ENCODE data around the gene UAP1L1.

UAP1L1 gene

GRCh38 chr9:137086531-137087408 lies 9.5 kb downstream of the UAP1L1 start, which contains the start of gene MAN1B1:
Gene MAN1B1, plus strand, starts transcription at chr9:137086985. Its CDS starts 15 bp downstream, at chr9:137087000.
- DNase-seq (ENCODE audit: low read depth) = peak; percentile 95
- H3K4me3 ChIP-seq (ENCODE audit: low read depth, low read length) = peak within 1 kb of the TSS; percentile 86

DNA sequence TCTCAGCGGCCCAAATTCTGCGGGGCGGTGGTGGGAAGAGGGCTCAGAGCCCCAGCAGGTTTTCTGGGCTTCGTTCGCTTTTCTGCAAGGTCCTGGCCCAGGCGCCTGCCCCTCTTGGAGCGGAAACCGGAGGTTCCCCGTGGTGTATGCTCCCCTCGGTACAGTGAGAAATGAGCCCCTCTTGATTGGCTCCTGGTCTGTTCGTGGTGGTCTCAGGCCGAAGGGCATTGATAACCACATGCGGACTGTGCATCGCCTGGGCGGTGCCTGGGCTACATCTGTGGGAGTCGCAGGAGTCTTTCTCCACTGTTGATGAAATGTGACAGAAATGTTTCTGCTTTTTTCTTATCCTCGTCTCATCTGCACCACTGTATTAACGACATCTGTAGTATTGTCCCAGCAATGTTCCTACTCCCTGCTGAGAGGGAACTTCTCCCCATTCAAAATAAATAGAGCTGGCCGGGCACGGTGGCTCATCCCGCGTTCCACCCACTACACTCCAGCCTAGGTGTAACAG lies 10.2 kb downstream of the UAP1L1 start:
- no peak for DNase-seq (ENCODE audit: low read depth)

GRCh38 chr9:137088121-137088520 lies 10.8 kb downstream of the UAP1L1 start:
- H3K4me3 ChIP-seq (ENCODE audit: low read depth, low read length) = no peak overlapping the region
- no peak for DNase-seq (ENCODE audit: low read depth)

More for the DNA sequence above, 10.2 kb downstream of the UAP1L1 start:
- H3K4me3 ChIP-seq (ENCODE audit: low read depth, low read length) = peak overlapping the region; percentile 86

DNA sequence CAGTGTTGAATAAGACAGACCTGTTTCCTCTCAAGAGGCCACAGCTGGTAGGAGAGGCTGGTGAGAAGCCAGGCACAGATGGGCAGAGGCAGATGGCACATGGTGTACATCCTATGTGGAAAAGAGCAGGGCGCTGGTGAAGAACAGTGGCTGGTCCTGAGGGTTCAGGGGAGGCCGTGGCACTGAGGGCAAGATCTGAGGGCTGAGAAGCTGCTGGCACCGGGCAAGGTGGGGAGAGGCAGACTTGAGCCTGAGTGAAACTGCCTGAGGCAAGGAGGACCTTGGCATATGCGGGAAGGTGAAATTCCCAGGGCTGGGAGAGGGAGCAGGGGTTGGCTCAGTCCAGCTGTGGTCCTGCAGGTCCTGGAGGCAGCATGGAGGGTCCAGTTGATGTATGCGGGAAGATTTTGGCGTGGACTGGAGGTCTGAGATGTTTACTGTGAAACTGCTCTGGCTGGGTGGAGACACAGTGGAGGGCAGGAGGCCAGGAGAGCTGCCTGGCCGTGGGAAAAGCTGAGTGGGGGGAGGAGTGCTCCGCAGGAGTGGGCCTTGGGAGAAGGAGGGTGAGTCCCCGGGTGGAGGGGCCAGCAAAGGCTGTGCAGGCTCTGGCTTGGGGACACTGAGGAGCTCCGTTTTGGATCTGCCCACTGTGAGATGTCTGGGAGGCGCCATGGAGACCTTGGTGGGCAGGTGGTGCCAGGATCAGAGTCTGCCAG lies 12.1 kb downstream of the UAP1L1 start:
- no peak overlapping the region for H3K4me3 ChIP-seq (ENCODE audit: low read depth, low read length)
- no peak for DNase-seq (ENCODE audit: low read depth)

DNA sequence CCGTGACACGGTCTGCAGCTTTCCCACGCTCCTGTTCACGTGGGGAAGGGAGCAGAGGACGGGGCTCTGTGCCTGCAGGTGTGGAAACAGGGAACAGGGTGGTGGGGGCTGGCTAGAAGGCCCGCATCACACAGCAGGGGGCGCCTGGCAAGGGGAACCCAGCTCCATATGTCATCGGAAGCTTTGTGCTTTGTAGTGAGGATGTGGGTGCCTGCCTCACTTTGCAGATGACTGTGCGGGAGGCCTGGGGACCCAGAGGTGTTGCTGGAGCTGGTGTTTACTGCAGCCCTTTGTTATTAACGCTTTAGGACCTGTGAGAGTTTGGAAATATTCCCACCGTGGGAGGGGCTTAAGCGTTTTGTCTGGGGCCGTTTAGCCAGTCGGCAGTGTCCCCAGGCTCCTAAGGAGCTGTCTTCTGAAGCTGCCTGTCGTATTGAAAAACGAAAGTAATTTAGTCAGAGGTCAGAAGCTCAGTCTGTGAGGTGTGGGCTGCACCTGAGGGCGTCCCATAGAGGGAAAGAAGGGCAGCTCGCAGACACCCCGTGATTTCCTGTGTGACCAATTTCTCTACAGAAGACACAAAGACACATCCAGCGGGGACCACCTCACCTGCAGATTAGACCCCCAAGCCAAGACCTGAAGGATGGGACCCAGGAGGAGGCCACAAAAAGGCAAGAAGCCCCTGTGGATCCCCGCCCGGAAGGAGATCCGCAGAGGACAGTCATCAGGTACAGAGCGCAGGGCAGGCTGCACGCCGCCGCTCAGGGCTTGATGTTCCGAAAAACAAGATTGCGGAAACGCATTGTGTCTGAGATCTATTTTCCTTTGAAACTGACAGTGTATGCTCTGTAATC lies 18.6 kb downstream of the UAP1L1 start:
- H3K4me3 ChIP-seq (ENCODE audit: low read depth, low read length) = no peak overlapping the region
- DNase-seq (ENCODE audit: low read depth) = no peak

DNA sequence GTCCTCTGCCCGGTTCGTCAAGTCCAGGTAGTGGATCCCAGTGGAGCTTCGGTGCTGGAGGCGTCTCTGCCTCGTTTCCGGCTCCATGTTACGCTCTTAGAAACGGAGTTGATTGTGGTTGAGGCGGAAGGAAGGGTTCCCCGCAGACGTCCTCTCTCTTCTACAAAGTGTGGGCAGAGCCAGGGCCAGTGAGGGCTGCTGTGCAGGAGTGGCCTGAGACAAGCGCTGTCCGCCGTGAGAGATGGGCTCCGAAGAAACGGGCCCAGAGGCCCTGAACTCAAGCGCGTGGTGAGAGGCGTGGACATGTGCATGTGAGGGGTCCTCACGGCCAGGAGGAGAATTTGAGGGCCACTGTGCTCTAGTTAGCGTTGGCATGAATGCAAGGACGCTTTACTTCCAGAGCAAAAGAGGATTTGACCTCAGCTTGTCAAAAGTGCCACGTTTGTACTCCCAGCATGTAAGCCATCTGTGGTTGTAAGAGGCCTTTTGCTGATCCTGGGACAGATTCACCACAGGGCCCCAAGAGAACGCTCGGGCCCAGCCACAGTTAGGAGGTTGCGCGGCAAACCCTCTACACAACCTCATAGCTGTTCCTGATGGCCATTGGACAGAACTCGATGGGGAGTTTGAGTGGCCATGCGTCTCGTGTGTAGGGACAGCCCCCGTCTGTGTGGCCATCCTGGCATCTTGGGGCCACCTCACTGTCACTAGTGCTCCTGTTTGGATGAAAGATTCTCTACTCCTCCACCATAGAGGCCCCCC lies 19.6 kb downstream of the UAP1L1 start:
- no peak overlapping the region for H3K4me3 ChIP-seq (ENCODE audit: low read depth, low read length)
- DNase-seq (ENCODE audit: low read depth) = no peak

DNA sequence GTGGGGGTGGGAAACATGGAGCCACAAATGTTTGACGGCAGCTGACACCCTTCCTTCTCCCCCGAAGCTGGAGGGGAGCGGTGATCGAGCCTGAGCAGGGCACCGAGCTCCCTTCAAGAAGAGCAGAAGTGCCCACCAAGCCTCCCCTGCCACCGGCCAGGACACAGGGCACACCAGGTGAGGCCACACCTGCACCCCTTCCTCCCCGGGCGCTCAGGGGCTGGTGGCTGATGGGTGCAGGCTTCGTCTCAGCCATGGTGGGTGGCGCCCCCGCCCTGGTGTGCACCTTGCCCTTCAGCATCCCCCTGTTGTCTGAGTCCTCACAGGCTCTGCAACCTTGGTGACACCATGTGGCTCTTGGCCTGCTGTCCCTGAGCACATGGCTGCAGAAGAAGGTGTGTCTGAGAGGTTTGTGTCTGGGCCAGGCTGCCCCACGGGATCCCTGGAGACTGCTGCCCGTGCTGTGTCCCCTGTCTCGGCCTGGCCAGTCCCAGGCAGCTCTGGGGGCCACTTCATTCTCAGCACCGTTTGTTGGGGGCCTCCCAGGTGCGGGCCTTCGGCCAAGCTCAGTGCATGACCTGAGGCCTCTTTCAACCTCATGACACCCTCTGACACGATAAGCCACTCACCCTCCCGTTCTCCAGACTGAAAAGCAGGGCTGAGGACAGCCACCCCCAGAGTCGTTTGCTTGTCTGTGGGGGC lies 20.6 kb downstream of the UAP1L1 start:
- no peak for DNase-seq (ENCODE audit: low read depth)
- no peak overlapping the region for H3K4me3 ChIP-seq (ENCODE audit: low read depth, low read length)

GRCh38 chr9:137099231-137099630 lies 21.9 kb downstream of the UAP1L1 start:
- no peak for DNase-seq (ENCODE audit: low read depth)
- no peak overlapping the region for H3K4me3 ChIP-seq (ENCODE audit: low read depth, low read length)

DNA sequence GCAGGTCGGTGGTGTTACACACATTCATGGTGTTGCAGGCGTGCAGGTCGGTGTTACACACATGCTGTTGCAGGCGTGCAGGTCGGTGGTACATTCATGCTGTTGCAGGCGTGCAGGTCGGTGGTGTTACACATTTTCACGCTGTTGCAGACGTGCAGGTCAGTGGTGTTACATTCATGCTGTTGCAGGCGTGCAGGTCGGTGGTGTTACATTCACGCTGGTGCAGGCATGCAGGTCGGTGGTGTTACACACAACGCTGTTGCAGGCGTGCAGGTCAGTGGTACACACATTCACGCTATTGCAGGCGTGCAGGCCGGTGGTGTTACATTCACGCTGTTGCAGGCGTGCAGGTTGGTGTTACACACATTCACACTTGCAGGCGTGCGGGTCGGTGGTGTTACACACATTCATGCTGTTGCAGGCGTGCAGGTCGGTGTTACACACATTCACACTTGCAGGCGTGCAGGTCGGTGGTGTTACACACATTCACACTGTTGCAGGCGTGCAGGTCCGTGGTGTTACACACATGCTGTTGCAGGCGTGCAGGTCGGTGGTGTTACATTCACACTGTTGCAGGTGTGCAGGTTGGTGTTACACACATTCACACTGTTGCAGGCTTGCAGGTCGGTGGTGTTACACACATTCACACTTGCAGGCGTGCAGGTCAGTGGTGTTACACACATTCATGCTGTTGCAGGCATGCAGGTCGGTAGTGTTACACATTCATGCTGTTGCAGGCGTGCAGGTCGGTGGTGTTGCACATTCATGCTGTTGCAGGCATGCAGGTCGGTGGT lies 26.1 kb downstream of the UAP1L1 start:
- no peak overlapping the region for H3K4me3 ChIP-seq (ENCODE audit: low read depth, low read length)
- no peak for DNase-seq (ENCODE audit: low read depth)

DNA sequence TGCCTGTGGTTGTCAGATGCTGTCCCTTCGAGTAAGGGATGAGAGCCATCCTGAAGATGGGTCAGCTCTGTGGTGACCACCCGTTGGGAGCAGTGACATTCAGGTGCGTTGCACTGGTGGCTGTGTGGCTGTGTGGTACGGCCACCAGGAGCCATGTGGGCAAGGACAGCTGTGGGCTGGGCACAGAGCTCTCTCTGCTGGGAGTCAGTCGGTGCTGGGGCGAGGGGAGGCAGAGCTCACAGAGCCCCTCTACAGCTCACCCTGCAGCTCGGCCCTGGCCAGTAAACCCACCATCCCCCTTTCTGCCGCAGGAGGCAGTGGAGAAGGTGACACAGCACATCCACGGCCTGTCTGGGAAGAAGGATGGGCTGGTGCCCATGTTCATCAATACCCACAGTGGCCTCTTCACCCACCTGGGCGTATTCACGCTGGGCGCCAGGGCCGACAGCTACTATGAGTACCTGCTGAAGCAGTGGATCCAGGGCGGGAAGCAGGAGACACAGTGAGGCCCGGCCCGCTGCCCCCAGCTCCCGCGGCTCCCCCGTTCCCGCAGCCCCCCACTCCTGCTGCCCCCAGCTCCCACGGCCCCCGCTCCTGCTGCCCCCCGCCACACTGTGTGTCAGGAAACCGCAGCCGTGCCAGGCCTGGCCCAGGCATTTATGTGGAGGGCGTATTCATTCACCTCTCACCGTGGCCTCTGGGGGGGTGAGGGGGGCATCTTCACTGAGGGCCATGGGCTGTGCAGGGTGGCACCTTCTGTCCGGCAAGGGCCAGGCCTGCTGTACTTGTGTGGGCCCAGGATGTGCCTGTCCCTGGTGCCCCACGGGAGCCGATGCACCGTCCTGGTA lies 28.7 kb downstream of the UAP1L1 start:
- DNase-seq (ENCODE audit: low read depth) = no peak
- no peak overlapping the region for H3K4me3 ChIP-seq (ENCODE audit: low read depth, low read length)

GRCh38 chr9:137106662-137107250 lies 29.4 kb downstream of the UAP1L1 start:
- DNase-seq (ENCODE audit: low read depth) = no peak

GRCh38 chr9:137107312-137107921 lies 30.1 kb downstream of the UAP1L1 start:
- DNase-seq (ENCODE audit: low read depth) = no peak
- no peak overlapping the region for H3K4me3 ChIP-seq (ENCODE audit: low read depth, low read length)

More at GRCh38 chr9:137106662-137107250, 29.4 kb downstream of the UAP1L1 start:
- H3K4me3 ChIP-seq (ENCODE audit: low read depth, low read length) = no peak overlapping the region

GRCh38 chr9:137107982-137108381 lies 30.7 kb downstream of the UAP1L1 start:
- no peak overlapping the region for H3K4me3 ChIP-seq (ENCODE audit: low read depth, low read length)
- no peak for DNase-seq (ENCODE audit: low read depth)

DNA sequence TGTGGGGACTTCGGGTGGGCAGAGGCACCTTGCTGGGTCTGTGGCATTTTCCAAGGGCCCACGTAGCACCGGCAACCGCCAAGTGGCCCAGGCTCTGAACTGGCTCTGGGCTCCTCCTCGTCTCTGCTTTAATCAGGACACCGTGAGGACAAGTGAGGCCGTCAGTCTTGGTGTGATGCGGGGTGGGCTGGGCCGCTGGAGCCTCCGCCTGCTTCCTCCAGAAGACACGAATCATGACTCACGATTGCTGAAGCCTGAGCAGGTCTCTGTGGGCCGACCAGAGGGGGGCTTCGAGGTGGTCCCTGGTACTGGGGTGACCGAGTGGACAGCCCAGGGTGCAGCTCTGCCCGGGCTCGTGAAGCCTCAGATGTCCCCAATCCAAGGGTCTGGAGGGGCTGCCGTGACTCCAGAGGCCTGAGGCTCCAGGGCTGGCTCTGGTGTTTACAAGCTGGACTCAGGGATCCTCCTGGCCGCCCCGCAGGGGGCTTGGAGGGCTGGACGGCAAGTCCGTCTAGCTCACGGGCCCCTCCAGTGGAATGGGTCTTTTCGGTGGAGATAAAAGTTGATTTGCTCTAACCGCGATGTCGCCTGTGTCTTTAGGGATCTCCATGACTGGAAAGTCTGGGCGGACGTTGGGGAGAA lies 31.4 kb downstream of the UAP1L1 start:
- H3K4me3 ChIP-seq (ENCODE audit: low read depth, low read length) = no peak overlapping the region
- DNase-seq (ENCODE audit: low read depth) = no peak
